Sigmoid colon (tissue), 7 donors: ENCODE data around the gene MRPS11. TPM values are rescaled to one million over a fixed set of nuclear protein-coding genes. Genes with fewer than 3 reads are reported as not detected.
"Not testable (repeated sequence)": the region's sequence is repeated elsewhere in the genome, so short reads cannot be mapped to it uniquely, and the experiment has no call there.

Experiments used
- DNase-seq: peaks from one replicate; pipeline ENCODE4 v3.0.0-alpha.2; 2019
- H3K27ac ChIP-seq, 4 donors: fragments of 200-600 bp; sonication (generic); one replicate each; pipeline ENCODE4 v1.5.1; 2016 to 2019; ENCODE audit warnings: mild to moderate bottlenecking in 1 of 4
- H3K27me3 ChIP-seq, 3 donors: fragments of 200-600 bp; sonication (generic); one replicate each; pipeline ENCODE4 v1.5.1; 2019; ENCODE audit warnings: mild to moderate bottlenecking in 1 of 3
- H3K36me3 ChIP-seq, 4 donors: fragments of 200-600 bp; sonication (generic); one replicate each; pipeline ENCODE4 v1.5.1; 2016 to 2019
- H3K4me1 ChIP-seq, 4 donors: fragments of 200-600 bp; sonication (generic); one replicate each; pipeline ENCODE4 v1.5.1; 2017 to 2019
- H3K4me3 ChIP-seq, 4 donors: fragments of 200-600 bp; sonication (generic); one replicate each; pipeline ENCODE4 v1.5.1; 2017 to 2019; ENCODE audit warnings: mild to moderate bottlenecking in 2 of 4, moderate library complexity in 1 of 4
- H3K9me3 ChIP-seq, 4 donors: fragments of 200-600 bp in 3 of 4; sonication (generic) in 3 of 4; one replicate each; pipeline versions ENCODE4 v1.5.1 to v1.6.1; 2013 to 2019
- CTCF ChIP-seq, 4 experiments: fragments of 450-650 bp in 3 of 4; fragments of 200-600 bp in 1 of 4; IDR thresholded peaks; one replicate each; pipeline ENCODE4 v1.5.1; 2016 to 2019; ENCODE audit warnings: antibody characterized with exemption in 4 of 4, mild to moderate bottlenecking in 3 of 4, moderate library complexity in 2 of 4
- EP300 ChIP-seq, 4 donors: sonication (generic); formaldehyde crosslinking; IDR thresholded peaks; one replicate each; pipeline ENCODE4 v1.6.1; 2017; ENCODE audit warnings: antibody characterized with exemption in 4 of 4
- POLR2A ChIP-seq, 2 donors: fragments of 450-650 bp; IDR thresholded peaks; one replicate each; pipeline ENCODE4 v1.6.1; 2016; ENCODE audit warnings: antibody characterized with exemption in 2 of 2, mild to moderate bottlenecking in 2 of 2, moderate library complexity in 2 of 2
- POLR2AphosphoS5 ChIP-seq, 4 donors: sonication (generic); formaldehyde crosslinking; IDR thresholded peaks; one replicate each; pipeline ENCODE4 v1.6.1; 2017; ENCODE audit warnings: antibody characterized with exemption in 4 of 4
- WGBS, 2 donors: extraction: QIAGEN DNeasy Blood & Tissue Kit; methylation state at CpG; one replicate each; pipeline ENCODE4 v1.1.7; 2013; 5-methylcytosine and 5-hydroxymethylcytosine counted together
- intact Hi-C: fragments of 100-400 bp; cut with DNase I; formaldehyde crosslinking; loops from one replicate; pipeline ENCODE4 v1.15.1; 2023
- polyA plus RNA-seq, 3 donors: library from polyadenylated mRNA; stranded (reverse); fragments of 200-250 nt; gene quantifications; one replicate each; pipeline ENCODE4 v1.2.3, GENCODE V29; 2013
- total RNA-seq, 4 donors: library from RNA; depleted of rRNA; stranded (reverse); fragments of >200 nt; gene quantifications; one replicate each; pipeline ENCODE4 v1.1.0, GENCODE V29; 2016
- donor health status: healthy with polysubstance abuse.
- donor health status: Bipolar disorder and iron deficiency.
- donor health status: healthy.

The MRPS11 gene
- total and polyA plus RNA-seq, 7 donors: 18.8 to 84.6 (median 46.0) TPM

- Histone ChIP-seq H3K4me3 (no peak overlapping the region), H3K9me3 (no peaks in the 10 kb centered on the region), H3K27ac (no peak overlapping the region), H3K27me3 (no peaks in the 10 kb centered on the region), H3K36me3 (peaks cover 0 to 38% (median 10%) of the 10 kb centered on the region in 4 donors), H3K4me1 (peaks cover 0 to 29% (median 23%) of the 10 kb centered on the region in 4 donors)
- intact Hi-C loops: no loop called here
- 50 to 79% methylated on average over 6 of the region's 6 CpGs for WGBS, 2 donors
- no peak for DNase-seq
- no peak for TF ChIP-seq POLR2AphosphoS5 (IDR thresholded peaks at IDR 0.05)
- TF ChIP-seq EP300 (IDR thresholded peaks at IDR 0.05): no peak
- no peak for TF ChIP-seq CTCF (IDR thresholded peaks at IDR 0.05)
- TF ChIP-seq POLR2A (IDR thresholded peaks at IDR 0.05): no peak
Observed at GRCh38 chr15:88470625-88471372, 3.3 kb downstream of the MRPS11 start.

DNA sequence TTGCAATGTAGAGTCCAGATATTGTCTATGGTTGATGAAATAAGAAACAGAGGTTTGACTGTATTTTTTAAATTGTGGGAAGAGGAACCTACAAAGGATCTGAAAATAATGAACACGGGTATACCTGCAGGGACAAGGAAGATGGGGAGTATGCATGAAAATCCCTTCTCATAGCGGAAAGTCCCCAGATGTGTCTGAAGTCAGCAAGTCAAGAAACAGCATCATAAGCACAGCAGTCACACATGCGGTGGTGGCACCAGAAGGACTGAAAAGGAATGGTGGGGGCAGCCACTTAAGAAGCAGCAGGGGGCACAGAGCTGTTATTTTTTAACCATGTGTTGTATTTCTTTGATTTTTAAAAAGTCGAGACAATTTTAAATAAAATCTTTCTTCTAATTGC is 4.7 kb downstream of the MRPS11 start:
- no peak for DNase-seq
- 84 to 87% methylated on average over 4 of the region's 4 CpGs for WGBS, 2 donors
- Histone ChIP-seq H3K9me3 (no peaks in the 10 kb centered on the region), H3K27me3 (no peaks in the 10 kb centered on the region), H3K36me3 (peaks cover 0 to 44% (median 10%) of the 10 kb centered on the region in 4 donors), H3K4me1 (peaks cover 0 to 29% (median 20%) of the 10 kb centered on the region in 4 donors), H3K4me3 (no peak overlapping the region), H3K27ac (no peak overlapping the region)
- TF ChIP-seq EP300 (IDR thresholded peaks at IDR 0.05): no peak
- TF ChIP-seq CTCF (IDR thresholded peaks at IDR 0.05): no peak
- TF ChIP-seq POLR2AphosphoS5 (IDR thresholded peaks at IDR 0.05): no peak
- TF ChIP-seq POLR2A (IDR thresholded peaks at IDR 0.05): no peak
- intact Hi-C loops: no loop called here

- peaks cover 0 to 57% (median 12%) of the 10 kb centered on the region in 4 donors for H3K36me3 ChIP-seq
- H3K27ac ChIP-seq, intact Hi-C loops, H3K27me3 ChIP-seq, H3K4me3 ChIP-seq, DNase-seq, H3K9me3 ChIP-seq: not testable (repeated sequence)
- WGBS, 2 donors: 98% methylated on average over 4 of the region's 4 CpGs
- H3K4me1 ChIP-seq: peaks cover 0 to 19% (median 11%) of the 10 kb centered on the region in 4 donors
Observed at GRCh38 chr15:88473661-88474293, 6.3 kb downstream of the MRPS11 start.

- 62 to 63% methylated on average over 8 of the region's 8 CpGs for WGBS, 2 donors
- intact Hi-C loops: loop anchor here (2.0 to 5.0 kb wide), 4 partner anchors 70 to 421 kb away; partner anchors contain the start of genes DET1 and HAPLN3
- Histone ChIP-seq H3K36me3 (peaks cover 0 to 57% (median 17%) of the 10 kb centered on the region in 4 donors), H3K4me1 (peaks cover 0 to 9% (median 6%) of the 10 kb centered on the region in 4 donors), H3K4me3 (no peak overlapping the region), H3K27ac (peak overlapping the region in 3 of 4 donors; percentile 5 to 67 (median 53)), H3K27me3 (no peaks in the 10 kb centered on the region), H3K9me3 (no peaks in the 10 kb centered on the region)
- DNase-seq: no peak
- TF ChIP-seq EP300 (IDR thresholded peaks at IDR 0.05): no peak
- peak in 1 of 4 donors; percentile 47 for TF ChIP-seq POLR2AphosphoS5 (IDR thresholded peaks at IDR 0.05)
- TF ChIP-seq CTCF (IDR thresholded peaks at IDR 0.05): peak; percentile 30 to 64 (median 50)
- TF ChIP-seq POLR2A (IDR thresholded peaks at IDR 0.05): no peak
Observed at GRCh38 chr15:88476635-88477060, 9.1 kb downstream of the MRPS11 start.

GRCh38 chr15:88477126-88477525 is 9.6 kb downstream of the MRPS11 start:
- Histone ChIP-seq H3K27me3 (no peaks in the 10 kb centered on the region), H3K4me3 (no peak overlapping the region), H3K9me3 (no peaks in the 10 kb centered on the region), H3K27ac (peak overlapping the region in 3 of 4 donors; percentile 5 to 67 (median 53)), H3K4me1 (peaks cover 0 to 9% (median 6%) of the 10 kb centered on the region in 4 donors), H3K36me3 (peaks cover 0 to 56% (median 17%) of the 10 kb centered on the region in 4 donors)
- 91 to 93% methylated on average over 7 of the region's 7 CpGs for WGBS, 2 donors
- TF ChIP-seq POLR2AphosphoS5 (IDR thresholded peaks at IDR 0.05): no peak
- no peak for TF ChIP-seq EP300 (IDR thresholded peaks at IDR 0.05)
- no peak for TF ChIP-seq POLR2A (IDR thresholded peaks at IDR 0.05)
- TF ChIP-seq CTCF (IDR thresholded peaks at IDR 0.05): no peak
- intact Hi-C loops: loop anchor here (2.0 to 5.0 kb wide), 4 partner anchors 70 to 420 kb away; partner anchors contain the start of genes DET1 and HAPLN3
- DNase-seq: no peak
